Measurements from ENCODE around the gene EIF5A2.

GRCh38 chr3:170953736-170954135, 45.3 kb upstream of the EIF5A2 start:
- TF ChIP-seq CTCF (IDR thresholded peaks at IDR 0.05) (no peak), TCF7L2 (IDR thresholded peaks at IDR 0.05; ENCODE audit: low read depth, low read length) (no peak), POLR2AphosphoS5 (IDR thresholded peaks at IDR 0.05; ENCODE audit: low read depth, low read length) (no peak), REST (IDR thresholded peaks at IDR 0.05; ENCODE audit: insufficient read depth in 1 of 2, low read depth in 2 of 2, low read length in 1 of 2) (no peak), SIN3A (IDR thresholded peaks at IDR 0.05; ENCODE audit: borderline replicate concordance, insufficient read depth, low read depth, low read length) (no peak)
